Astrocyte of the spinal cord (primary cell): Measurements from ENCODE around the gene CALY.

Experiments used
- DNase-seq: peaks from one replicate; pipeline ENCODE4 v3.0.0; 2011; ENCODE audit warnings: low read depth, low spot score
- H3K4me3 ChIP-seq: 2 replicates; pipeline ENCODE4 v1.5.1; 2011; ENCODE audit warnings: low read depth, mild to moderate bottlenecking, low read length, moderate library complexity
- CTCF ChIP-seq: IDR thresholded peaks from 2 replicates; pipeline ENCODE4 v1.5.1; 2012; ENCODE audit warnings: low read depth, mild to moderate bottlenecking, low read length, inconsistent platforms
- in situ Hi-C: cut with HindIII; loops from 2 replicates; pipeline ENCODE4 v1.10.0; 2017; ENCODE audit warnings: low sequenced_read_pairs

The CALY gene

GRCh38 chr10:133350283-133350949, 13.7 kb upstream of the CALY start:
- H3K4me3 ChIP-seq, result no peak overlapping the region
- in situ Hi-C loops, result no loop called here
- TF ChIP-seq CTCF, result no peak
- no peak for DNase-seq

- DNase-seq, result no peak
- in situ Hi-C loops, result no loop called here
- no peak overlapping the region for H3K4me3 ChIP-seq
- no peak for TF ChIP-seq CTCF
Observed at GRCh38 chr10:133349577-133350011, 12.9 kb upstream of the CALY start.

- in situ Hi-C loops, result no loop called here
- TF ChIP-seq CTCF, result no peak
Observed at GRCh38 chr10:133349160-133349568, 12.5 kb upstream of the CALY start.

GRCh38 chr10:133347710-133348517, 11.2 kb upstream of the CALY start:
- H3K4me3 ChIP-seq, result no peak overlapping the region

More at GRCh38 chr10:133349160-133349568, 12.5 kb upstream of the CALY start:
- no peak for DNase-seq
- no peak overlapping the region for H3K4me3 ChIP-seq

GRCh38 chr10:133346413-133346812, 9.7 kb upstream of the CALY start:
- no peak for DNase-seq
- no peak overlapping the region for H3K4me3 ChIP-seq
- TF ChIP-seq CTCF, result no peak
- in situ Hi-C loops, result no loop called here

More at GRCh38 chr10:133347710-133348517, 11.2 kb upstream of the CALY start:
- no peak for TF ChIP-seq CTCF
- no peak for DNase-seq
- in situ Hi-C loops, result no loop called here

- in situ Hi-C loops, result no loop called here
- DNase-seq, result no peak
- no peak for TF ChIP-seq CTCF
Observed at GRCh38 chr10:133344236-133344635, 7.5 kb upstream of the CALY start.

More at GRCh38 chr10:133344236-133344635, 7.5 kb upstream of the CALY start:
- no peak overlapping the region for H3K4me3 ChIP-seq
